ENCODE results near the gene TMEM61. TPM values are rescaled to one million over a fixed set of nuclear protein-coding genes. Genes with fewer than 3 reads are reported as not detected.

The TMEM61 gene
- total RNA-seq, 1 experiment from 2014 or later = 0.95 TPM

DNA sequence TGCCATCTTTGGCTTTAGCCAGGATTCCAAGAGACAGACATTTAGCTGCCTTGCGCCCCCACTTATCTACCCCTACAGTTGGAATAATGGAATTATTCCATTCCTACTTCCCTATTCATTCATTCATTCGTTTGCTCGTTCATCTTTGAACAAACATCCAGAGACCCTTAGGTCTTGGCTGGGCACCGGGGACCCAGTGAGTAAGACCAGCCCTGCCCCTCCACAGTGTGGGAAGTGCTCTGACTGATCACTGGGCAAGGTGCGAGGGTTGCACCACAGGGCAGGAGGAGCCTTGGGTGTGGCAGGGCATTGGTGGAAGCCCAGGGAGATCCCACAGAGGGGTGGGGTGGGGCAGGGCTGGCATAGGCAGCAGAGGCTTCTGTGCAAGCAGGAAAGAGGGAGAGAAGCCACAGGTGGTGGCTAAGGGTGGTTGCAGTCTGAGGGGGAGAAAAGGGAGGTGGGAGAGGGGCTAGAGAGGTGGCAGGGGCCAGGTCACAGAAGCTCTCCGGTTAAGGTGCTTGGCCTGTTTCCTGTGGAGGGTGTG, 35.0 kb upstream of the TMEM61 start:
- Histone ChIP-seq H3F3A (ENCODE audit: low read length, unreplicated experiment) (no peaks in the 10 kb centered on the region), H3K4me2 (ENCODE audit: low read length) (peak overlapping the region; percentile 62), H3K27ac (ENCODE audit: low read length) (peak overlapping the region; percentile 52), H3K27me3 (ENCODE audit: low read length) (no peaks in the 10 kb centered on the region), H3K9ac (ENCODE audit: low read length) (no peak overlapping the region), H3K4me1 (ENCODE audit: insufficient read depth, low read length) (peaks cover 23% of the 10 kb centered on the region), H3K79me2 (ENCODE audit: low read length) (no peaks in the 10 kb centered on the region), H3K9me2 (replicated peaks; ENCODE audit: low read length) (no peaks in the 10 kb centered on the region), H3K9me3 (ENCODE audit: low read length) (no peaks in the 10 kb centered on the region), H3K36me3 (ENCODE audit: low read depth, low read length) (no peaks in the 10 kb centered on the region), H2AFZ (ENCODE audit: low read length) (peak overlapping the region; percentile 63), H3K4me3 (ENCODE audit: low read length) (no peak overlapping the region), H4K20me1 (ENCODE audit: low read length) (no peaks in the 10 kb centered on the region)
- peak; percentile 76 for DNase-seq
- ChIA-PET POLR2A (ENCODE audit: unreplicated experiment) (interaction anchor here (0.6 to 0.7 kb wide), 2 partner anchors 10 to 76 kb away, joined by 4 to 7 read pairs; no protein-coding TSS in a partner anchor), CTCF (interaction anchor here (0.6 to 2.5 kb wide), 11 partner anchors 44 to 1640 kb away, joined by 3 to 48 read pairs (median 5); partner anchors contain the start of gene DHCR24)
- no TSS peak for BruUV-seq (replicated peaks)
- ATAC-seq = peak; percentile 62
- TF ChIP-seq, protein P1, sequence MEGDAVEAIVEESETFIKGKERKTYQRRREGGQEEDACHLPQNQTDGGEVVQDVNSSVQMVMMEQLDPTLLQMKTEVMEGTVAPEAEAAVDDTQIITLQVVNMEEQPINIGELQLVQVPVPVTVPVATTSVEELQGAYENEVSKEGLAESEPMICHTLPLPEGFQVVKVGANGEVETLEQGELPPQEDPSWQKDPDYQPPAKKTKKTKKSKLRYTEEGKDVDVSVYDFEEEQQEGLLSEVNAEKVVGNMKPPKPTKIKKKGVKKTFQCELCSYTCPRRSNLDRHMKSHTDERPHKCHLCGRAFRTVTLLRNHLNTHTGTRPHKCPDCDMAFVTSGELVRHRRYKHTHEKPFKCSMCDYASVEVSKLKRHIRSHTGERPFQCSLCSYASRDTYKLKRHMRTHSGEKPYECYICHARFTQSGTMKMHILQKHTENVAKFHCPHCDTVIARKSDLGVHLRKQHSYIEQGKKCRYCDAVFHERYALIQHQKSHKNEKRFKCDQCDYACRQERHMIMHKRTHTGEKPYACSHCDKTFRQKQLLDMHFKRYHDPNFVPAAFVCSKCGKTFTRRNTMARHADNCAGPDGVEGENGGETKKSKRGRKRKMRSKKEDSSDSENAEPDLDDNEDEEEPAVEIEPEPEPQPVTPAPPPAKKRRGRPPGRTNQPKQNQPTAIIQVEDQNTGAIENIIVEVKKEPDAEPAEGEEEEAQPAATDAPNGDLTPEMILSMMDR (conservative IDR thresholded peaks at IDR 0.05; ENCODE audit: low read depth, low read length) = 0 out of 2 replicates have a peak, but pooled peaks have one; percentile 6
- TF ChIP-seq EZH2 (IDR thresholded peaks at IDR 0.05; ENCODE audit: low read length, unreplicated experiment) (no peak), EZH2phosphoT487 (IDR thresholded peaks at IDR 0.05; ENCODE audit: borderline replicate concordance, low read length) (no peak)
- intact Hi-C loops (cut with micrococcal nuclease) = loop anchor here (1.0 to 2.0 kb wide), 3 partner anchors 51 to 77 kb away; partner anchors contain the start of gene DHCR24

DNA sequence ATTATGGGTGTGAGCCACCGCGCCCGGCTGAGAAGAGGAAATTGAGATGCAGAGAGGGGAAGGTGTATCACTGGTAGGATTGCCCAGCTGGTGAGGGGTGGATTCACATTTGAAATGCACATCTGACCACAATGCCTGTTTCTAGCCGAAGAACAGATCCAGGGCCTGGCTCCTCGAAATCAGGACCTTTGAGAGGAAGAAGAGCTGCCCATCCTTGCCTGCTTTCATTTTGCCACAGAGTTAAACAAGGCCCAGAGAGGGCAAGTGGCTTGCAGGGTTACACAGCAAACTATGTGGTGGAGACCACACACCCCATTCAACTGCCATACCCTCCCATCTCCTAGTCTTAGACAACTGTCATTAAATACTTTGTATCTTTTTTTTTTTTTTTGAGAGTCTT, 32.9 kb upstream of the TMEM61 start:
- Histone ChIP-seq H3K79me2 (ENCODE audit: low read length) (no peaks in the 10 kb centered on the region), H3K9ac (ENCODE audit: low read length) (no peak overlapping the region), H3K4me2 (ENCODE audit: low read length) (no peak overlapping the region), H3K36me3 (ENCODE audit: low read depth, low read length) (no peaks in the 10 kb centered on the region), H4K20me1 (ENCODE audit: low read length) (no peaks in the 10 kb centered on the region), H3K27me3 (ENCODE audit: low read length) (no peaks in the 10 kb centered on the region), H3K9me3 (ENCODE audit: low read length) (no peaks in the 10 kb centered on the region), H3K4me1 (ENCODE audit: insufficient read depth, low read length) (peaks cover 36% of the 10 kb centered on the region), H3F3A (ENCODE audit: low read length, unreplicated experiment) (no peaks in the 10 kb centered on the region), H3K4me3 (ENCODE audit: low read length) (no peak overlapping the region), H2AFZ (ENCODE audit: low read length) (no peak overlapping the region), H3K9me2 (replicated peaks; ENCODE audit: low read length) (no peaks in the 10 kb centered on the region), H3K27ac (ENCODE audit: low read length) (no peak overlapping the region)
- intact Hi-C loops (cut with micrococcal nuclease) = no loop called here
- CTCF ChIA-PET = no interaction called here
- no TSS peak for BruUV-seq (replicated peaks)
- TF ChIP-seq EZH2 (IDR thresholded peaks at IDR 0.05; ENCODE audit: low read length, unreplicated experiment) (no peak), EZH2phosphoT487 (IDR thresholded peaks at IDR 0.05; ENCODE audit: borderline replicate concordance, low read length) (no peak)
- TF ChIP-seq, protein P1 (conservative IDR thresholded peaks at IDR 0.05; ENCODE audit: low read depth, low read length) = no peak
- DNase-seq = no peak
- no peak for ATAC-seq
- POLR2A ChIA-PET (ENCODE audit: unreplicated experiment) = no interaction called here

DNA sequence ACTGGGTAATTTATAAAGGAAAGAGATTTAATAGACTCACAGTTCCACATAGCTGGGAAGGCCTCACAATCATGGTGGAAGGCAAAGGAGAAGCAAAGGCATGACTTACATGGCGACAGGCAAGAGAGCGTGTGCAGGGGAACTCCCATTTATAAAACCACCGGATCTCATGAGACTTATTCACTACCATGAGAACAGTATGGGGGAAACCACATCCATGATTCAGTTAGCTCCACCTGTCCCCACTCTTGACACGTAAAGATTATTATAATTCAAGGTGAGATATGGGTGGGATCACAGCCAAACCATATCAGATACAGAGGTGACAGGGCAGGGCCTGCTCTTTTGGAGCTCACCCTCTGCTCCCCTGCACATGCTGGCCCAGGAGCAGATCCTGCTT, 31.4 kb upstream of the TMEM61 start:
- no peaks in the 10 kb centered on the region for H3K27me3 ChIP-seq (ENCODE audit: low read length)
- no TSS peak for BruUV-seq (replicated peaks)
- DNase-seq (no peak), ATAC-seq (no peak)
- H3F3A ChIP-seq (ENCODE audit: low read length, unreplicated experiment) = no peaks in the 10 kb centered on the region
- H3K9ac ChIP-seq (ENCODE audit: low read length) = no peak overlapping the region
- intact Hi-C loops (cut with micrococcal nuclease) = no loop called here
- no peaks in the 10 kb centered on the region for H3K36me3 ChIP-seq (ENCODE audit: low read depth, low read length)
- no peaks in the 10 kb centered on the region for H4K20me1 ChIP-seq (ENCODE audit: low read length)
- ChIA-PET POLR2A (ENCODE audit: unreplicated experiment) (no interaction called here), CTCF (interaction anchor here (2.2 kb wide), 1 partner anchor 73 kb away, joined by 51 read pairs; no protein-coding TSS in a partner anchor)
- no peak overlapping the region for H2AFZ ChIP-seq (ENCODE audit: low read length)
- TF ChIP-seq EZH2 (IDR thresholded peaks at IDR 0.05; ENCODE audit: low read length, unreplicated experiment) (no peak), EZH2phosphoT487 (IDR thresholded peaks at IDR 0.05; ENCODE audit: borderline replicate concordance, low read length) (no peak)
- TF ChIP-seq, protein P1 (conservative IDR thresholded peaks at IDR 0.05; ENCODE audit: low read depth, low read length) = no peak
- no peaks in the 10 kb centered on the region for H3K79me2 ChIP-seq (ENCODE audit: low read length)
- H3K4me2 ChIP-seq (ENCODE audit: low read length) = no peak overlapping the region
- H3K9me2 ChIP-seq (replicated peaks; ENCODE audit: low read length) = no peaks in the 10 kb centered on the region
- no peaks in the 10 kb centered on the region for H3K9me3 ChIP-seq (ENCODE audit: low read length)
- H3K4me3 ChIP-seq (ENCODE audit: low read length) = no peak overlapping the region
- H3K4me1 ChIP-seq (ENCODE audit: insufficient read depth, low read length) = peaks cover 51% of the 10 kb centered on the region
- H3K27ac ChIP-seq (ENCODE audit: low read length) = no peak overlapping the region

All from PC-3 (cell line).